T-helper 2 cell treated with Interferon-gamma antibody and Interleukin-4, amounts not matched to agents 100 ng/mL and 5 ng/mL, for 36 hours (primary cell): ENCODE measurements around the gene MUS81. TPM values are rescaled to one million over a fixed set of nuclear protein-coding genes. Genes with fewer than 3 reads are reported as not detected.

ENCODE experiments used
- intact Hi-C: fragments of 100-400 bp; cut with micrococcal nuclease; formaldehyde crosslinking; loops from one replicate; pipeline ENCODE4 v1.15.1; 2023
- total RNA-seq: library from RNA; stranded (reverse); gene quantifications from 2 replicates; pipeline ENCODE4 v1.2.3, GENCODE V29; 2022

The MUS81 gene
- total RNA-seq, 1 donor from 2014 or later: 94.0 TPM

- intact Hi-C loops: no loop called here
These were observed 11.7 kb downstream of the MUS81 start for GRCh38 chr11:65871811-65872548.

- intact Hi-C loops: loop anchor here (1.0 kb wide), 4 partner anchors 12 to 47 kb away; partner anchors contain the start of genes C11orf68, DRAP1, FIBP and MUS81
These were observed 12.5 kb downstream of the MUS81 start, which contains the start of gene EFEMP2 for GRCh38 chr11:65872586-65873317. TSS of gene EFEMP2 (minus strand) at chr11:65872800. CDS start at chr11:65872354, 446 bp downstream.

GRCh38 chr11:65873318-65874156 lies 13.3 kb downstream of the MUS81 start:
- intact Hi-C loops: loop anchor here (1.0 kb wide), 4 partner anchors 11 to 46 kb away; partner anchors contain the start of genes C11orf68, DRAP1, FIBP and MUS81

GRCh38 chr11:65879617-65880016 lies 19.4 kb downstream of the MUS81 start, which contains the start of gene CTSW:
TSS of gene CTSW (plus strand) at chr11:65879837. CDS start at chr11:65879855, 18 bp downstream.
- intact Hi-C loops: no loop called here

DNA sequence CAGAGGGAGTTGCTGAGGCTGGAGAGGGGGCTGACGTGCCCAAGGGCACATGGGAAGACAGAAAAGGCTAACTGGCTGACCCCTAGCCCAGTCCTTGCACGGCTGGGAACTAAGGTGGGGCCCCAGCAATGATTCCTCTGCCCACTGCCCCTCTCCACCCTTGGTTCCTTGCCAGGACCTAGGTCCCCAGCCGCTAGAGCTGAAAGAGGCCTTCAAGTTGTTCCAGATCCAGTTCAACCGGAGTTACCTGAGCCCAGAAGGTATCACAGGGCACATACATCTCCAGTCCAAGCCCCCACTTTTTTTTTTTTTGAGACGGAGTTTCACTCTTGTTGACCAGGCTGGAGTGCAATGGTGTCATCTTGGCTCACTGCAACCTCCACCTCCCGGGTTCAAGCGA lies 19.8 kb downstream of the MUS81 start:
- intact Hi-C loops: no loop called here

- intact Hi-C loops: no loop called here
These were observed 20.7 kb downstream of the MUS81 start for GRCh38 chr11:65880844-65881421.

- intact Hi-C loops: no loop called here
These were observed 22.2 kb downstream of the MUS81 start for GRCh38 chr11:65882120-65883057.

- intact Hi-C loops: no loop called here
These were observed 23.0 kb downstream of the MUS81 start for GRCh38 chr11:65883058-65883761.

- intact Hi-C loops: loop anchor here (1.0 kb wide), 3 partner anchors 11 to 105 kb away; no protein-coding TSS in a partner anchor
These were observed 23.8 kb downstream of the MUS81 start for GRCh38 chr11:65883786-65884715.

- intact Hi-C loops: loop anchor here (1.0 to 5.0 kb wide), 4 partner anchors 11 to 172 kb away; partner anchors contain the start of gene KAT5
These were observed 24.5 kb downstream of the MUS81 start for GRCh38 chr11:65884716-65885092.

GRCh38 chr11:65885231-65885630 lies 25.0 kb downstream of the MUS81 start:
- intact Hi-C loops: loop anchor here (5.0 kb wide), 1 partner anchor 173 kb away; the partner anchor contains the start of gene KAT5

DNA sequence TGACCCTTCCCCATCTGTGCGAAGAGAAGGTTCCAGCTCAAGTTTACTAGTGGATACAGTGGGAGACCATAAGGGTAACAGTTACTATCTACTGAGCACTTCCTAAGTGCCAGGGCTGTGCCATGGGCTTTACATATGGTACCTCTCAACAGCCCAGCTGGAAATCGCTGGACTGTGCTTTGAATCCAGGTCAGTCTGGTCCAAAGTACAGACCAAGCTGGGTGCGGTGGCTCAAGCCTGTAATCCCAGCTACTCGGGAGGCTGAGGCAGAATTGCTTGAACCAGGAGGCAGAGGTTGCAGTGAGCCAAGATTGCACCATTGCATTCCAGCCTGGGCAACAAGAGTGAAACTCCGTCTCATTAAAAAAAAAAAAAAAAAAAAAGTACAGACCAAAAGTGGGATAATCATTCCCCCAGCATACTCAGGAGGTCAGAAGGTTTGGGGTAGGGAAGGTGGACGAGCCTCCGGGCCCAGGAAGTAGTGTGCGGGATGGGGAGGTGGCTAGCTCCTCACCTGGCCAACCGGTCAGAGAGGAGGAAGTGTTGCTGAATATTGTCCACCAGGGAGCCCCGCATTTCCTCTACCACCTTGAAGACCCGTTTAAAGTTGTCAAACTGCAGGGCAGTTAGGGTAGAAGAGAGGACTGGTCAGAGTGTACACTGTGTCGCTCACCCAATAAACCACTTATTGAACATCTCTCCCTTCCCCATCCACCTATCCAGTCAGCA lies 25.7 kb downstream of the MUS81 start:
- intact Hi-C loops: loop anchor here (5.0 kb wide), 1 partner anchor 174 kb away; the partner anchor contains the start of gene KAT5

DNA sequence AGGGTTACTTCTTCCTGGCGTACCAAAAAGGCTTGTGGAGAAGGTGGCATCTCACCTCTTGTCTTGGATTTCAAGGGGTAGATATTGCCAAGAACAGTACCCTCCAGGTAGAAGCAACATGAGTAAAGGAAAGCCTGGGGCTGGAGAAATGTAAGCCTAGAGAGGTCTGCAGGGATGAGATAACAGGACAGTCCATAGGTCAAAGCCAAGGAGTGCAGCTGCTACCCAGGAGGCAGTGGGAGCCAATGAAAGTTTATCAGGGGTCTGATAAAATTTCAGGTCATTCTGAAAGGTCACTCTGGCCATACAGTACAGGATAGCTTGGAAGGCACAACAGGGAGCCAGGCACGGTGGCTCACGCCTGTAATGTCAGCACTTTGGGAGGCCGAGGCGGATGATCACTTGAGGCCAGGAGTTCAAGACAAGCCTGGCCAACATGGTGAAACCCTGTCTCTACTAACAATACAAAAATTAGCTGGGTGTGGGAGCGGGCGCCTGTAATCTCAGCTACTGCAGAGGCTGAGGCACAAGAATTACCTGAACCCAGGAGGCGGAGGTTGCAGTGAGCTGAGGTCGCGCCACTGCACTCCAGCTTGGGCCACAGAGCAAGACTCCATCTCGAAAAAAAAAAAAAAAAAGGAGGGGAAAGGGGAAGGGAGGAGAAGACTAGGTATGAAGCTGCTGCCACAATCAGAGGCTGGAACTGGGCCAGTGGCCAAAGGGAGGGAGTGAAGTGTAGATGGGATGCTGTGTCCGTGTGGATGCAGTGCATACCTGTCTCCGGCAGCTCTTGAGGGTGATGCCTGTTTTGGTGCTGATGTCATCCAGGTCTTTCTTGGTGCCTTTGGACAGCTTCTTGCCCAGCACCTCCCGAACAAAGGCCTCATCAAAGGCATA lies 26.8 kb downstream of the MUS81 start:
- intact Hi-C loops: loop anchor here (5.0 kb wide), 1 partner anchor 175 kb away; the partner anchor contains the start of gene KAT5

DNA sequence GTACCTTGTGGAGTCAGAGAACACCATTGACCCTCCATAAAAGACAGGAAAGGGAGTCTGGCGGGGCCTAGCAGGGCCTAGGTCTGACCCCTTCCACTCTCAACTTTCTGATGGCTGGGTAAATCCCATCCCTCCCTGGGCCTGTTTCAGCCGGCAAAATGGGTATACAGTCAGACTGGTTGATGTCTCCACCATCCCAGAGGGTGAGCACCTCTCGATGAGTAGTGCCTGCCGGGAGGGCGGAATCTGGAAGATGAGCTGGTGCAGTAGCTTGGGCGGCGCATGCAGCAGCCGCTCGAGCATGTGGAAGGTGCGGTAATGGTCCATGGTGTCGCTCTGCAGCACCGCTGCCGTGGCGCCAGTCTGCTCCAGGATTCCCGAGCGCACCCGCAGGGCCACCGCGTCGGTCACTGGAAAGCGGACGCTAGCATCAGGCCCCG lies 27.5 kb downstream of the MUS81 start:
- intact Hi-C loops: loop anchor here (1.0 to 5.0 kb wide), 5 partner anchors 14 to 175 kb away; partner anchors contain the start of genes C11orf68, CFL1, DRAP1 and KAT5

- intact Hi-C loops: loop anchor here (1.0 to 5.0 kb wide), 5 partner anchors 15 to 176 kb away; partner anchors contain the start of genes C11orf68, CFL1, DRAP1 and KAT5
These were observed 28.1 kb downstream of the MUS81 start, which contains the start of gene FIBP for GRCh38 chr11:65888163-65888814. TSS of gene FIBP (minus strand) at chr11:65888471. CDS start at chr11:65888418, 53 bp downstream.
